HG02642 (cell line): ENCODE measurements around the gene ANKMY1.

ENCODE experiments used
- ATAC-seq: cut with Tn5 transposase; IDR thresholded peaks from one replicate; pipeline ENCODE4 v1.9.1; 2021; ENCODE audit warnings: mild to moderate bottlenecking; ENCODE audit not compliant: unreplicated experiment, poor library complexity

Gene ANKMY1

DNA sequence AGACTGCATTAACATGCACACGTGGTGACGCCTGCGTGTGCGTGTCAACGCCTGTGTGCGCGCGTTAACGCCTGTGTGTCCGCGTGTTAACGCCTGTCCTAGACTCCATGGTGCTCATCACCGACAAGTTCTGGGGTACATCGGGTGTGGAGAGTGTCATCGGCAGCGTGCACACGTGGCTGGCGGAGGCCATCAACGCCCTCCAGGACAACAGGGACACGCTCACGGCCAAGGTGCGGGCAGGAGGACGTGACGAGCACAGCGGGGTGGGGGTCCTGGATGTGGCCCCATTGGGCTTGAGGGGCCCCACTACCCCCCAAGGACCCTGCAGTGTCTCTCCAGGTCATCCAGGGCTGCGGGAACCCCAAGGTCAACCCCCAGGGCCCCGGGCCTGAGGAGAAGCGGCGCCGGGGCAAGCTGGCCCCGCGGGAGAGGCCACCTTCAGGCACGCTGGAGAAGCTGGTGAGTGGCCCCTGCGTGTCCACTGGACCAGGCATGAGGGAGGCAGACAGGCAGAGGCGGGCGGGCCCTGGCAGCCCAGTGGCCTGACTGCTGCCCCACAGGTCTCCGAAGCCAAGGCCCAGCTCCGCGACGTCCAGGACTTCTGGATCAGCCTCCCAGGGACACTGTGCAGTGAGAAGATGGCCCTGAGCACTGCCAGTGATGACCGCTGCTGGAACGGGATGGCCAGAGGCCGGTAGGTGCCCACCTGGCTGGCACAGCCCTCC is 93.1 kb downstream of the ANKMY1 start:
- ATAC-seq = no peak

DNA sequence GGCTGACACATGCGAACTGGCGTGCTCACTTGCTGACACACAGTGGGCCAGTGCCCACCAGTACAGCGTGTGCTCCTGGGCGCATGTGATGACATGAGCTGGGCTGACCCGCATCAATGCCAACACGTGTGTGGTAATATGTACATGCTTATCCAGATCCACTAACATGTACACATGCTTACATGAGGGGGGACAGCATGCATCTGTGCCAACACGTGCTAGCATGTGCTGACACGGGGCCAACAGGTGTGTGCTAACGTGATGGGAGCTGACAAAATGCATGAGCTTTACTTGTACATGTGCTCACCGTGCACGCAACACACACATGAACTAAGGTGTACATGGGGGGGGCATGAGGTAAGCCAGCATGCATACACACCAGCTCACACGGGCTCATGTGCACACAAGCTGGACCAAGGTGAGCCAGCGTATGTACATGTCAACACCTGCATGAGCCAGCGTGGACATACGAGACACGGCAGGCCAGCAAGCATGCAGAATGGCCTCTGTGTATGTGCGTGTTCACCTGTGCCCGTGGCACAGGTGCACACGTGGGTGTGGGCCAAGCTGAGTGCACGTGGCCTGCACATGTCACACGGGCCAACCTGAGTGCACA is 93.8 kb downstream of the ANKMY1 start:
- ATAC-seq = no peak

DNA sequence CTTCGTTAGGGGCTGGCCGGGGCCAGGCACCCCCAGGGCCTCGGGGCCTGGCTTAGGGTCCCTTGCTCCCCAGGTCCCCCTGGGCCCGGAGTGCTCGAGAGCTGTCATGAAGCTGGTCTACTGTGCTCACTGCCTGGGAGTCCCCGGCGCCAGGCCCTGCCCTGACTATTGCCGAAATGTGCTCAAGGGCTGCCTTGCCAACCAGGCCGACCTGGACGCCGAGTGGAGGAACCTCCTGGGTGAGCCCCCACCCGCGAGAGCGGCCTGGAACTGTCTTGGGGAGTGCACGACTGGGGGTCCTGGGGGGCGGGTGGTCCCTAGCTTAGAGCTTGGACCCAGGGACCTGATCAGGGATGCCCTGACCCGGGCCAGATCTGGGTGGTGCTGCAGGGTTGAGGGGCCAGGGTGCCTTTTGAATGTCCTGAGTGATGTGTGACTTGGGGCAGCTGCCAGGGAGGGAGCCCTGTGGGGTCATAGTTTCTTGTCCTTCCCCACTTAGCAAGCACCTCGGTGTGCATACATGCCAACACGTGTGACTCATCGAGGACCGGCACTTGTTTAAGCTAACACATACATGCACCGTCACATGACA is 94.4 kb downstream of the ANKMY1 start:
- no peak for ATAC-seq

DNA sequence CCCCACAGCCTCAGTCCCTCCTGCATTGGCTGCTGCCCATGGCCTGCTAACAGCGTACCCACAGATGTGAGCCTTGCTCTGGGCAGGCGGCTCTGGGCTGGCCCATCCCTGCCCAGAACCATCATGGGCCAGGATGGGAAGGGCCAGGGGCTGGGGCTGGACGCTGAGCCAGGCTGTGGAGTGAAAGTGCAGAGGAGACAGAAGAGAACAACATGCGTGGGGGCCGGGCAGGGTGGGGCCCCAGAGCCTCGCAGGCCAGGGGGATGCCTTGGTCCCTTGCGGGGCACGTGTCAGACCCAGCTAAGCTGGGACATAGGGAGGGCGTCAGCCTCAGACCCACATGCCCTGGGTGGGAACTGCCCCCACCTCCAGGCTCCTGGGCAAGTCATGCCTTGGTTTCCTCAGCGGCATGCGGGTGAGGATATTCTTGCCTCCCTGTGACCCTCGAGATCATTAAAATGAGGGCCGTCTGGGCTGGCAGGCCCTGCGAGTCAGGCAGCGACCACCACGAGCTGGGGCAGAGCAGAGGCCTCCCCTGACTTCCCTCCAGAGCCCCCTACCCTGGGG is 95.0 kb downstream of the ANKMY1 start:
- no peak for ATAC-seq

DNA sequence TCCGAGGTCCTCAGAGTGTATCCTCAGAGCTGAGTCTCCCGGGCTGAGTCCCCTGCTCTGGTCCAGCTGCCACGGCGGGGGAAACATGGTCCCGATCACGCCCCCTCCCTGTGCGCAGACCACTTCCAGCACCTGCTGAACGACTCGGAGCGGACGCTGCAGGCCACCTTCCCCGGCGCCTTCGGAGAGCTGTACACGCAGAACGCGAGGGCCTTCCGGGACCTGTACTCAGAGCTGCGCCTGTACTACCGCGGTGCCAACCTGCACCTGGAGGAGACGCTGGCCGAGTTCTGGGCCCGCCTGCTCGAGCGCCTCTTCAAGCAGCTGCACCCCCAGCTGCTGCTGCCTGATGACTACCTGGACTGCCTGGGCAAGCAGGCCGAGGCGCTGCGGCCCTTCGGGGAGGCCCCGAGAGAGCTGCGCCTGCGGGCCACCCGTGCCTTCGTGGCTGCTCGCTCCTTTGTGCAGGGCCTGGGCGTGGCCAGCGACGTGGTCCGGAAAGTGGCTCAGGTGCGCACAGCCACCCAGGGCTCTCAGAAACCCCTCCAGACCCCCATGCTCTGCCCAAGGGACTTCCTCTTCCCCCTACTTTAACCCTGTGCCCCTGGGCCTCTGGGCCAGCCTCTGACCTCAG is 95.6 kb downstream of the ANKMY1 start:
- no peak for ATAC-seq

DNA sequence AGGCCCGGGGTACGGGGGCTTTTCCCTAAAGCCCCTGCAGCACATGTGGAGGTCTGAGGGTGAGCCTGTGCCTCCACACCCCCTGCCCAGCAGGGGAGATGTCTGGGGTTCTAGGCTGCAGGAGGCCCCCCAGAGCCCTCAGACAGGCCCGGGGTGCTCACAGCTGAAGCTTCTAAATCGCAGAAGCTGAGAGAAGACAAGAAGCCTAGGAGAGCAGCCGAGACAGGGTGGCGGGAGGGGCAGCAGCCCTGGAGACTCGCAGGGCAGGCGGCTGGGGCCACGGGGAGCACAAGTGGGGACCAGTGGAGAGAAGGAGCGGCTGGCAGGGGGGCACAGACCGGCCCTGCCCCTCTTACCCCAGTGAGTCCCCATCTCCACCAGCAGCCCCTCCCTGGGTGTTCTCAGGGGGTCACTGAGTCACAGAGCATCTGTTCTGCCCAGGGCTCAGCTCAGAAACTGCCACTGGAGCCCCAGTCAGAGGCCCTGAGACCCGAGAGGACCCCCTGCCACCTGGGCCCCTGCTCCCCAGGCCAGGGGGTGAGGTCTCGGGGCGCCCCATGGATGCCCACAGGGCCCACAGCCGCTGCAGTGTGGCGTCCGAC is 96.2 kb downstream of the ANKMY1 start:
- ATAC-seq = no peak

DNA sequence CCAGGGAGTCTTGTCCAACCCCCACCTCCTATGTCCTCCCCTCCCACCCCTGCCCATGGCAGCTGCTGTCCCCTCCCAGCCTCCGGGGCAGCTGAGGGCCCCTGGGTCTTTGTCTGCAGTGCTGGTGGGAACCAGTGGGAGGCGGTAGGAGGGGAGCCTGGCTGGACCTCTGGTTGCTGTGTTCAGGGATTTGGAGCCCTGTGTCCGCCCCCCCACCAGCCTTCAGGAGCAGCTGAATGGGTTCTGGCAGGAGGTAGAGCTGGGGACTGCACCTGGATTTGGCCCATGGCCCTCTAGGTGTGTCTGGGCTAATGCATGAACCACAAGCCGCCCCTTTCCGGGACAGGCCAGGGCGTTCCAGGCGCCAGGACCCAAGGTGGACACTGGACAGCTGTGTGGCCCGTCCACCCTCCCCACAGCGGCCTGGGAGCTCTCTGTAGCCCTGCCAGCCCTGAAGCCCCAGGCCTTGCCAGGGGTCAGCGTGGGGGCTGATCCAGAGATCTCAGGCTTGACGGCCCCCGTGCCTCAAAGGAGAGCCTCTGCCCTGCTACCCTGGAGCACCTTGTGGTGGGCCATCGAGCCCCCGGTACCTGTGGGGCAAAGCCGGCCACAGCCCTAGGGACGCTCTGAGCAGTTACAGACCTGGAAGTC is 96.9 kb downstream of the ANKMY1 start:
- no peak for ATAC-seq

DNA sequence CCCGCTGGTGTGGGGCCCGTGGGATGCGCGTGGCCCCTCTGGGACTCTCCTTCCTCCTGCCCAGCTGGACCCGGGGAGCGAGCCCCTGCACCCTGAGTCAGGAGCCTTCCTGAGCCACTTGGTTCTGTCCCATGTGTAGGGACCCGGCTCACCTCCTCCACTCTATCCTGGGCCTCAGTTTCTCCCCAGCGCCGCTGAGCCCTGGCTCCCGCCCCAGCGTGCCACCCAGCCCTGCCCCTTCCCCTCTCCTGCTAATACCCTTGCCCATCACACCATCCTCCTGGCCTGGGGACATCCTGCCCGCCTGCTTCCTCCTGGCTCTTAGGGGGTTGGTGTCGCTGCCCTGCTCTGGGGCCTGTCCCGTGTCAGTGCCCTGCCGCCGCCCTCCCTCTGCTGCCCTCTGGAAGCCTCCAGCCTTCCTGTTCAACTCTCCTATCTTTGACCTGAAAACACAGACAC is 97.5 kb downstream of the ANKMY1 start:
- no peak for ATAC-seq

DNA sequence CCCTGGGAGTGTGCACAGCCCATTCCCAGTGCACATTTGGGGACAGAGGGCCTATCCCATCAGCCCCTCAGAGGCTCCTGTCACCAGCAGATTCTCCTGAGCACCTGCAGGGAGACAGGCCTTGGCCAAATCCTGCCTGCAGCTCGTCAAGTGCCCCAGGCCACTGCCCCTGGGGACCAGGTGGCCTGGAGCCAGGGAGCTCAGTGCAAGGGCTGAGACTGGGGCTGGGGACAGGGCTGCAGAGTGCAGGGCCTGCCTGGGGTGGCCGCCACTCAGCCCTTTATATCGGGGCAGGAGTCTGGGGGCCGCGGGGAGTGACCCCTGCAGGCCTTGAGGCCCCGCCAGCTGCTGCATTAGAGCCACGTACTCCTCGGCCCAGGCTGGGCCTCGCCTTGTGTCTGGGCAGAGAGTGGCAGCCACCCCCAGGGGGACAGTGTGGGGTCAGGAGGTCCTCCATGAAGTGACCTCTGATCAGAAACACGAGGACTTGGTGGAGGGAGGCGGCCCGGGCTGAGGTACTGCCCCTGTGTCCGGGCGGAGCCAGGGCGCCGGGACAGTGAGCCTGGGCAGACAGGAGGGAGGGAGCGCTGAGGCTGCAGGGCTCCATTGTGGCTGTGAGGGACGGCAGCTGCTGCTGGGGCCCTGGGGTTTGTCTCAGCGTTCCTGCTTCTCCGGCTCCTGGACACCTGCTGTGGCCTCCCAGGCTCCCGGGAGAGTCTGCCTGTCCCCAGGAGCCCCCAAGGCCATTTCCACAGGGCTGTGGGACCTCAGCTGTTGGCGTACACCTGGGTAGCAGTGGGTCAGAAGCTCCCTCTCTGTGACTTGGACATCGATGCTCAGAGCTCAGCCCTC is 98.2 kb downstream of the ANKMY1 start:
- no peak for ATAC-seq

DNA sequence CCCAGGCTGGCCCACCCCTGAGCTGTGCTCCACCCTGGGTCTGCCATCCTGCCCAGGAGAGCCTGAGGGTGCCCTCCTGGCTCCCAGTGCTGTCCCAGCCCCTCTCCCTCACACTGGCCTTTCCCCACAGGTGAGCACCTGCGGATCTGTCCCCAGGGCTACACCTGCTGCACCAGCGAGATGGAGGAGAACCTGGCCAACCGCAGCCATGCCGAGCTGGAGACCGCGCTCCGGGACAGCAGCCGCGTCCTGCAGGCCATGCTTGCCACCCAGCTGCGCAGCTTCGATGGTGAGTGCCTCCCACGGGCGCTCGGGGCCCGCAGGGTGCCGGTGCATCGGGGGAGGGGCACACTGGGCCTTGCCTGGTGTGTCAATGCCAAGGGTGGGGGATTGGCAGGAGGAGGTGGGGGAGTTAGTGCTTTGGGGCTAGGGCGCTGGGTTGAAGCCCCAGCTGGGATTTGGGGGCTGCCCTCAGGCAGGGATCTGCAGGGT is 98.8 kb downstream of the ANKMY1 start:
- ATAC-seq = no peak

DNA sequence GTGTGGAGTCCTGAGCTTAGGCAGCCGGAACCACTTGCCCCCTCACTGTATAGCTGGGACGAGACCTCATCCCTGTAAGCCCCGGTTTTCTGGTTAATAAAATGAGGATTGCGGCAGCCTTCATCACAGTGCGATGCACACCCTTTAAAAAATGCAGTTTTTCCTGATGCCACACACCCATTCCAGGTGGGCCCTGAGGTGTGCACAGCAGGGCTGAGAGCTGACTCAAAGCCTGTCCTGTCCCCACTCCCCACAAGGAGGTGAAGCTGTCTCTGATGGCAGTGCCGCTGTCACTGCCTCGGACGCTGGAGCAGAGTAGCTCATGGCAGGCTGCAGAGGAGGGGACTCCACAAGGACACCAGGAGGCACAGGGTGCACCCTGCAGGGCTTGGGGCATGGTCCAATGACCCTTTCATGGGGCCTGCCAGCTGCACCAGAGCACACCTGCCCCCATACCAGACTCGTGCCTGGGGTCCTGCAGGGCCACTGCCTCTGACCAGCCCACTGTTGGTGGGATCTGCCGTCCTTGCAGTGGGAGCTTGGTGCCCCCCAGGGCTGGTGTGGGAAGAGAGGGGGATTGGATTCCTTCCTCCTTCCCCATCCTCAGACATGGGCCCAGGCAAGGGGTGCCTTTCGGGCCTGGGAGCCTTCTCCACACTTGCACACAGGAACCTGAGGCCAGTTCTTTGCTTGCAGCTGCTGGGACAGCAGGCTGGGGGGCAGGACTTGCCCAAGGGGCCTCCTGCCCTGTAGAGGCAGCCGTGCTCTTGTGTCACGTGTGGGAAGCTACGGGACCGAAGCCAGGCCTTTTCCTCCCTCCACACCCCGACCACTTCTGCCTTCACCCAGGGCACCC is 99.5 kb downstream of the ANKMY1 start:
- ATAC-seq = no peak

DNA sequence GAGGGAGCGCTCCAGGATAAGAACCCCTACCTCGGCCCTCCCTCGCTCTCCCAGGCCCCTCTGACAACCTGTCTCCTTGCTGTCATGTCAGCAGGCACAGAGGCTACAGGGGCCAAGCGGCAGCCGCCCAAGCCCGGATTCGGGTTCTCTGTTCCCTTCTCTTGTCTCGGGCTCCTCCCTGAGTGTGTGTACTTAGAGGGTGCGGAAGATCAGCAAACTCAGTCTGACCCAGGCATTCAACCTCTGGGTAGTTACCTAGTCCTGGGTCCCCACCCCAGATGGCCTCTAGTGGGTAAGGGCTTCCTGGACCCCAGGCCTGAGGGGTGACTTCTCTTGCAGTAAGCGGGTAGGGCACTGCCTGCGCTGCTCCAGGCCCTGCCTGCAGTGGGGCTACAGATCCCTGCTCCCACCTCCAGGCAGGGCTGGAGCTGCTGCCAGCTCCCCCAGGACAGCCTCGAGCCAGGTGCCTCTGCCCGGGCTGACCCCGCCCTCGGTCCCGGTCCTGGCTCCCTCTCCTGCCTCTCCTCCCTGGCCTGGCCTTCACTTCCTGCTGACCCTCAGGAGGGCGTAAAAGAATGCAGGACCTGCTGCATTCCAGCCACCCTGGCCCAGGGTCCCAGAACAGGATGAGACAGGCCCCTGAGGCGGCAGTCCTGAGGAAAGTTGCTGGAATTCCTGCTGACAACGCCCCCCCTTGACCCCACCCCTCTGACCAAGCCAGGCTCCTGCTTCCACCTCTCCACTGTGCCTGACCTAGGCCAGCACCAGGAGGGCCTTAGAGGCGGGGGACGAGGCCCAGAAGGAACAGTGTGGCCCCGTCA is 100.4 kb downstream of the ANKMY1 start:
- no peak for ATAC-seq

DNA sequence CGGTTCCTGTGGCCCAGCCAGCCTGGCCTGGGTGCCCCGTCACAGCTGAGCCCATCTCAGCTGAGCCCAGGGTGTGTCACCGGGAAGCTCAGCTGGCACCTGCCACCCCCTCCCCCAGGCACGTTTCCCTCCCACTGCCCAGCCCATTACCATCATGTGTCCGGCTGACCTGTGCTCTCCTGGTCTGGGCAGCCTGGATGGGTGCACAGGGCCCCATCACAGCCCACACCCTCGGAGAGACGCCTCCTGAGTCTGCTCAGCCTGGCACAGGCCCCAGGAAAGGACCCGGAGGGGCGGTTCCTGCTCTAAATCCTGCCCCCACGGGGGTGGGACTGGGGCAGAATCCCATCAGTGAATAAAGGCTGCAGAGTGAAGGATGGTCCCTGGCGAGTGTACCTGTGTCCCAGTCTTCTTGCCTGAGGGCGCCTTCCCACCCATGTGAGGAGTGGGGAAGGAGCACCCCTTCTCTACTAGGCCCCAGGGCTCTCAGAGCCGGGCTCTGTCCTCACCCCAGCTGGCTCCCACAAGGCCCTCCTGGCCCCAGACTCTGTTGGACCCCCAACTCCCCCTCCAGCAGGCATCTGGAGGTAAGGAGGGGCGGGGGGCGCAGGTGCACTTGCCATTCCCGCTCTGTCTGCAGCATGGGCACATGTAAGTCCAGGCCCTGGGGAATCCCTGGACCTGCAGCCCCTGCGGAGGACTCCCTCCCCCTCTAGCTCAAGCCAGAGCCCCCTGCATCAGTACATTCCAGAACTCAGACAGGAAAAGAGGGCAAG is 101.2 kb downstream of the ANKMY1 start:
- no peak for ATAC-seq

DNA sequence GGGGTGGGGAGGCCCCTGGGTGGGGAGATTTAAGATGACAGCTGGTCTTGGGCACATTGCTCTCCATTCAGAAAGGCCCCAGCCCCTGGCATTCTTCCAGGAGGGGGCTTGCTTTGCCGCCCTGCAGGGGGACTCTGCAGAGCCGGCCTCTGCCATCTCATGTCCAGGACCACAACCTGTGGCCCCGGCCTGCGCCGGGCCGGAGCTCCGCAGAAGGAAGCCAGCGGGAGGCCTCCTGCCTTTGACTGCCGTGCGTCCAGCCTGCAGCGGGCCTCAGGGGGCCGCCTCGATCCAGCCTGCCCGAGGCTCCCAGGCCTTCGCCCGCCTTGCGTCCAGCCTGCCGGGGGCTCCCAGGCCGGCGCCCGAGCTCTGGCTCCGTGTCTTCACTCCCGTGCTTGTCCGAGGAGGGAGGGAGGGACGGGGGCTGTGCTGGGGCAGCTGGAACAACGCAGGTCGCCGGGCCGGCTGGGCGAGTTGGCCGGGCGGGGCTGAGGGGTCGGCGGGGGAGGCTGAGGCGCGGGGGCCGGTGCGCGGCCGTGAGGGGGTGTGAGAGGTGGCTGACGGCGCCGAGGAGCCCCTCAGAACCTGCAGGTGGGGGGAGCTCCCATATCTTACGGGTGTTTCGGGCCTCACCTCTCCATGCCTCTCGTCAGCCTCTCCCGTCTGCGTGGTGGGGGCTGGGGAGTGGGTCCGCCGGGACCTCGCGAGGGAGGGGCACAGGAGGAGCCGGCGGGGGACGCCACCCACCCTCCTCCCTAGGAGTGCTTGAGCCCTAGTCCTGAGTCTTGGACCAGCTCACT is 101.9 kb downstream of the ANKMY1 start:
- ATAC-seq = no peak

DNA sequence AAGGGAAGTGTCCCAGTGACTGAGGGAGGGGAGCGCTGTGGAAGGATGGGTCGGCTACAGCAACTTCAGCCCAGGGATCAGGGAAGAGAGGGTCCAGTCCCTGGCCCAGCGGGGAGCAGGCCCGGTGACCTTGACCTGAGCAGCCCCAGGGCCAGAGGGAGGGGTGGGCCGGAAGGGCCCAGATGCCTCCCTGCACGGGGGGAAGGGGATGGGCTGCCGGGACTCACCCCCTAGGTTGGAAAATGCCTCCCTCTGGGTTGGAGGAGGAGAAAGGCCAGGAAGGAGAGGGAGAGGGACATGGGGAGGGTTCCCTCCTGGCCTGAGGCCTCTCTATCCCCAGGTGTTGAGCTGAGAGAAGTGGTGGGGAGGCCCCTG is 102.5 kb downstream of the ANKMY1 start:
- ATAC-seq = no peak
